GM12891 (cell line): Measurements from ENCODE around the gene AIG1.

Experiments
- POLR2A ChIP-seq: IDR thresholded peaks from 2 replicates; pipeline ENCODE4 v1.6.1; 2011; ENCODE audit warnings: low read depth, low read length, control low read depth
- POLR2AphosphoS5 ChIP-seq: IDR thresholded peaks from 2 replicates; pipeline ENCODE4 v1.6.1; 2011; ENCODE audit warnings: low read depth, low read length, control low read depth
- SPI1 ChIP-seq: IDR thresholded peaks from 2 replicates; pipeline ENCODE4 v1.6.1; 2011; ENCODE audit warnings: low read depth, low read length, control low read depth
- TAF1 ChIP-seq: IDR thresholded peaks from 2 replicates; pipeline ENCODE4 v1.6.1; 2011; ENCODE audit warnings: low read depth, low read length, control low read depth

DNA sequence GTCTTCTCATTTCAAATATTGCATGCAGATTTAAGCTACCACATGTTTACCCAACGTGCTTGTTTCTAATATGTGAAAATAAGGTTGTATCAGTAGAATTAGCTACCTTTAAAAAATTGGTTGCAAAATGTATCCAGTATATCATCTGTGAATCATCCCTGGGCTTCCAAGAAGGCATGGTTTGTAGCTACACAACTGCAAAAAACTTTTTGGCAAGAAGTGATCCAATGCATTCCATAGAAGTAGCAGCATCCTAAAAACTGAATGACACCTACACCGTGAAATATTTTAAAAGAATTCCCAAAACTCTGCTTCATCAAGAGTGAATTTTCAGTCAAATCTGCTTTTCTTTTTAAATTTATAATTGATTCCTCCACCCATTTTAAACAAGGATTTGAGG lies 89.1 kb downstream of the AIG1 start:
- TF ChIP-seq TAF1 (no peak), POLR2A (no peak), POLR2AphosphoS5 (no peak), SPI1 (no peak)
